Osteoblast (primary cell): ENCODE measurements around the gene ISOC2. TPM values are rescaled to one million over a fixed set of nuclear protein-coding genes. Genes with fewer than 3 reads are reported as not detected.
A peak's percentile ranks its signal among the peaks of the same experiment; 100 is the strongest.

Experiments
- DNase-seq: peaks from one replicate; pipeline ENCODE4 v3.0.0; 2011; ENCODE audit warnings: low spot score, mixed read lengths; ENCODE audit not compliant: insufficient read length; ENCODE audit errors: missing footprints
- H2AFZ ChIP-seq: 2 replicates; pipeline ENCODE4 v1.6.0; 2011; ENCODE audit warnings: mild to moderate bottlenecking, low read length
- H3K27ac ChIP-seq: 2 replicates; pipeline ENCODE4 v1.5.1; 2011; ENCODE audit warnings: mild to moderate bottlenecking, low read depth, low read length, moderate library complexity
- H3K27me3 ChIP-seq: 2 replicates; pipeline ENCODE4 v1.6.0; 2012; ENCODE audit warnings: mild to moderate bottlenecking, control low read depth, inconsistent platforms, low read length, moderate library complexity; ENCODE audit not compliant: insufficient read depth
- H3K36me3 ChIP-seq: 2 replicates; pipeline ENCODE4 v1.5.1; 2011; ENCODE audit warnings: mild to moderate bottlenecking, low read length, control low read depth, moderate library complexity; ENCODE audit not compliant: insufficient read depth
- H3K4me1 ChIP-seq: 2 replicates; pipeline ENCODE4 v1.5.1; 2011; ENCODE audit warnings: mild to moderate bottlenecking, low read length, control low read depth, moderate library complexity; ENCODE audit not compliant: insufficient read depth
- H3K4me2 ChIP-seq: 2 replicates; pipeline ENCODE4 v1.6.0; 2011; ENCODE audit warnings: mild to moderate bottlenecking, low read length; ENCODE audit not compliant: insufficient read depth
- H3K4me3 ChIP-seq: fragments of 200-600 bp; sonication (generic); 3 replicates; pipeline ENCODE4 v1.5.1; 2012; ENCODE audit warnings: mild to moderate bottlenecking, low read length, inconsistent platforms; ENCODE audit not compliant: insufficient read depth
- H3K79me2 ChIP-seq: 2 replicates; pipeline ENCODE4 v1.6.0; 2012; ENCODE audit warnings: mild to moderate bottlenecking, low read length, control low read depth, inconsistent platforms; ENCODE audit not compliant: insufficient read depth
- H3K9me3 ChIP-seq: 2 replicates; pipeline ENCODE4 v1.5.1; 2011; ENCODE audit warnings: low read depth, low read length, control low read depth
- H4K20me1 ChIP-seq: 2 replicates; pipeline ENCODE4 v1.6.0; 2012; ENCODE audit warnings: mild to moderate bottlenecking, low read length, control low read depth; ENCODE audit not compliant: insufficient read depth
- CTCF ChIP-seq: IDR thresholded peaks from 2 replicates; pipeline ENCODE4 v1.5.1; 2011; ENCODE audit warnings: mild to moderate bottlenecking, low read depth, low read length, moderate library complexity; ENCODE audit errors: extremely low read depth
- total RNA-seq: library from RNA; depleted of rRNA; stranded (reverse); fragments of >200 nt; gene quantifications from 2 replicates; pipeline ENCODE4 v1.2.3, GENCODE V29; 2012

ISOC2 gene
- total RNA-seq, 1 donor, result 65.1 TPM

- H3K27me3 ChIP-seq, result no peaks in the 10 kb centered on the region
- peak overlapping the region; percentile 82 for H3K27ac ChIP-seq
- H3K9me3 ChIP-seq, result no peaks in the 10 kb centered on the region
- H3K36me3 ChIP-seq, result peaks cover 34% of the 10 kb centered on the region
- DNase-seq, result peak; percentile 99
- no peaks in the 10 kb centered on the region for H4K20me1 ChIP-seq
- H3K4me1 ChIP-seq, result peaks cover 32% of the 10 kb centered on the region
- peak overlapping the region; percentile 70 for H3K4me3 ChIP-seq
- H3K79me2 ChIP-seq, result peaks cover 7% of the 10 kb centered on the region
- H3K4me2 ChIP-seq, result peak overlapping the region; percentile 81
- peak overlapping the region; percentile 70 for H2AFZ ChIP-seq
- TF ChIP-seq CTCF, result no peak
Observed at GRCh38 chr19:55494172-55494761, 32.8 kb upstream of the ISOC2 start.

DNA sequence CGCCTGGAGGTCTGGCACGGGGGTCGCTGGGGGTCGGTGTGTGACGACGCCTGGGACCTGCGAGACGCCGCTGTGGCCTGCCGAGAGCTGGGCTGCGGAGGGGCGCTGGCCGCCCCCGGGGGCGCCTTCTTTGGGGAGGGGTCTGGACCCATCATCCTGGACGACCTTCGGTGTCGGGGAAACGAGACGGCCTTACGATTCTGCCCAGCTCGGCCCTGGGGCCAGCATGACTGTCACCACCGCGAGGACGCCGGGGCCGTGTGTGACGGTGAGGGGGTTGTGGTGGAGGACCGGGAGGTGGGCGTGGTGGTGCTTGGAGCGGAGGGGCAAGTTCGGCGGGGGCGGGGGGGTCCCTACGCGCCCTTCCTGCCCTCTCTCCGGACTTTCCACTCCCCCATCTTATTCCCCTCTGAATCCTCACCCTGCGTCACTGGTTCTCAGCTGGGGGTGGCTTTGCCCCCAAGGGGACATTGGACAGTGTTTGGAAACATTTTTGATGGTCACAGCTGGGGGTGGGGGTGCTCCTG is 32.3 kb upstream of the ISOC2 start:
- Histone ChIP-seq H2AFZ (peak overlapping the region; percentile 70), H3K4me2 (peak overlapping the region; percentile 81), H4K20me1 (no peaks in the 10 kb centered on the region), H3K4me1 (peaks cover 36% of the 10 kb centered on the region), H3K79me2 (peaks cover 7% of the 10 kb centered on the region), H3K9me3 (no peaks in the 10 kb centered on the region), H3K4me3 (peak overlapping the region; percentile 70), H3K36me3 (peaks cover 28% of the 10 kb centered on the region), H3K27ac (peak overlapping the region; percentile 82), H3K27me3 (no peaks in the 10 kb centered on the region)
- no peak for TF ChIP-seq CTCF
- DNase-seq, result peak; percentile 88

GRCh38 chr19:55493052-55493644 is 31.7 kb upstream of the ISOC2 start:
- Histone ChIP-seq H2AFZ (peak overlapping the region; percentile 9), H3K4me2 (peak overlapping the region; percentile 81), H3K4me1 (peaks cover 40% of the 10 kb centered on the region), H3K79me2 (peaks cover 7% of the 10 kb centered on the region), H4K20me1 (no peaks in the 10 kb centered on the region), H3K4me3 (peak overlapping the region; percentile 70), H3K27ac (peak overlapping the region; percentile 82), H3K9me3 (no peaks in the 10 kb centered on the region), H3K36me3 (peaks cover 23% of the 10 kb centered on the region), H3K27me3 (no peaks in the 10 kb centered on the region)
- DNase-seq, result peak; percentile 93
- no peak for TF ChIP-seq CTCF

GRCh38 chr19:55492362-55492944 is 31.0 kb upstream of the ISOC2 start:
- Histone ChIP-seq H3K4me2 (no peak overlapping the region), H3K4me1 (peaks cover 46% of the 10 kb centered on the region), H3K9me3 (no peaks in the 10 kb centered on the region), H3K27ac (no peak overlapping the region), H4K20me1 (no peaks in the 10 kb centered on the region), H3K27me3 (no peaks in the 10 kb centered on the region), H2AFZ (no peak overlapping the region), H3K4me3 (no peak overlapping the region), H3K36me3 (peaks cover 18% of the 10 kb centered on the region), H3K79me2 (peaks cover 7% of the 10 kb centered on the region)
- DNase-seq, result peak; percentile 89
- TF ChIP-seq CTCF, result no peak
